ENCODE data around the gene STK32C.
A peak's percentile ranks its signal among the peaks of the same experiment; 100 is the strongest.

STK32C gene

DNA sequence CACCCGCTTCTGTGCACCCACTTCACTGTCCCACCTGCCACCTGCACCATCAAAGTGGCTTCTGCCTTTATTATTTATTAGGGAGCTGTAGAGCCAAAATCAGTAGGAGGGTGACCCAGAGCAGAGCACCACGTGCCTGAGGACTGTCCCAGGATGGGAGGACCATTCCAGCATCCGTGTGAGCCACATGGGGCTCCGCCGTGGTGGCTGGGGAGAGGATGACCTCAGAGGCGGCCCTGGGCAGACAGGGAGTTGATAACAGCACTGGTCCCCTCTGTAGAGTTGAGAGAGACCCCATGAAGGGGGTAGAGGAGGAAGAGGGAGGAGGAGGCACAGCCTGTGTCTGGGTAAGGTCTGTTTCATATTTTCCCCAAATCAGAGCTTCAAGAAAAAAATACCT, 129.7 kb downstream of the STK32C start:
- no peak for DNase-seq

GRCh38 chr10:132176623-132177500, 130.9 kb downstream of the STK32C start:
- no peak for DNase-seq

DNA sequence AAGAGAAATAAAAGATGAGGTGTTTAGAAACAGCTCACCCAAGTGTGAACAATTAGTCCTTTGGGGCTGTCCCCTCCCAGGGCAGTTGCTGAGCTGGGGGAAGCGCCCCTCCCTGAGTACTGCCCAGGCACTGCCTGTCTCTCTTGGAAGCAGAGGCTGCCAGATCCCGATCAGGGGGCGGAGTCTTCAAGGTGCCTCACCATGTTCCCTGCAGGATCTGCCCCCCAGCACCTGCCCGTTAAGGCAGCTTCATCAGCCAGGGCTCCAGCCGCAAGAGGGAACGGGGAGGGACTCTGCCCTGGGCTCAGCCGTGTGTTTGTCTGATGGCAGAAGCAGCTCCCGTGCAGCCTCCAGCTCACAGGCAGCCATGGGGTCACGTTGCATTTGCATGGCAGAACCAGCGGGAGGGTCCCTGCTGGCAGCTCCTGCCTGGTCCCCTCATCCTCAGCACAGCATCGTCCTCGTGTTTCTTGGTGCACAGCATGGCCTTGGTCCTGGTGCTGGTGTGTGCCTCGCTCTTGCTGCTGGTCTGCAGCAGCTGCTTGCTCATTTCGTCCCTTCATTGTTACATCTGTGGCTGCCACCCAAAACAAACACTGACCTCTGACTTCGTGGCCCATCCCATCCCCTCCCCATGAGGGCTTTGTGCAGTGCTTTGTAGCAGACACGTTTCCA, 131.7 kb downstream of the STK32C start:
- no peak for DNase-seq

- no peak for DNase-seq
These were observed 132.3 kb downstream of the STK32C start for GRCh38 chr10:132175408-132175807.

GRCh38 chr10:132174237-132174636, 133.5 kb downstream of the STK32C start:
- DNase-seq: no peak

- no peak for DNase-seq
These were observed 134.6 kb downstream of the STK32C start for GRCh38 chr10:132173185-132173584.

DNA sequence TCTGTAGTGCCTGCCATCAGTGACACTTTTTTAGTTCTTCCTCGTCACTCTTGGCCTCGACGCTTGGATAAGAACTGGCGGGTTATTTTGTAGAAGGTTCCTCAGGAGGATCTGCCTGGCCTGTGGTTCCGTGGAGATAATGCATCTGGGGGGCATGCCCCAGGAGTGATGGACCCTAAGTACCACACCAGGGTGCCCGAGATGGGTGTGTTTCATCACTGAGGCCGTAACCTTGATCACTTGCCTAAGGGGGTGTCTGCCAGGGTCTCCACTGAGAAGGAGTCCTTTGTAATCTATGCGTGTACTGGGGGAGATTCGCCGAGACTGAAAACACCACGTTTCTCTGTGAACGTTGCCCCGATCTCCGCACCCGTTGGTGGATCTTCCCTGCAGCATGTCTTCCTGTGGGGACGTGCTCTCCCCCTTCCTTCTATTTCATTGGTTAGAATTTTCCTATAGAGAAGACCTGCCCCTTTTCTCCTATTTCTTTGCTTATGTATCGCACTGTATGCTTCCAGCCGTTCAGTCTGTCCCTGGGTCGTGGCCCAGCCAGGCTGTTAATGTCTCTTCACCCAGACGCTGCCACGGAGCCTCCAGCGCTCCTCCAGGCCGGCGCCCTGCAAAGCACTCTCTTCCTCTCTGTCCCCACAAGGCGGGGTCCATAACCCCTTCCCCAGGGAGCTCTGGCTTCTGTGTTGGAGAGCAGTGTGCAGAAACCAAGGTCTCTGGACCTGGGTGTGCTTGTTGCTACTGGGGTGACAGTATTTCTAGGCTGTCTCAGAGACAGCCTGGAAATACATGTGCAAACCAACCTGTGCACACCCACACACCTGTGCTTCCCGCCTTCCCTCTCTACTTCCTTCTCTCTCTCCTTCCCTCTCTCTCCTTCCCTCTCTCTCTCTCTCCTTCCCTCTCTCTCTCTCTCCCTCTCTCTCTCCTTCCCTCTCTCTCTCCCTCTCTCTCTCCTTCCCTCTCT, 135.4 kb downstream of the STK32C start:
- DNase-seq: no peak

GRCh38 chr10:132170561-132171361, 137.0 kb downstream of the STK32C start:
- DNase-seq: no peak

DNA sequence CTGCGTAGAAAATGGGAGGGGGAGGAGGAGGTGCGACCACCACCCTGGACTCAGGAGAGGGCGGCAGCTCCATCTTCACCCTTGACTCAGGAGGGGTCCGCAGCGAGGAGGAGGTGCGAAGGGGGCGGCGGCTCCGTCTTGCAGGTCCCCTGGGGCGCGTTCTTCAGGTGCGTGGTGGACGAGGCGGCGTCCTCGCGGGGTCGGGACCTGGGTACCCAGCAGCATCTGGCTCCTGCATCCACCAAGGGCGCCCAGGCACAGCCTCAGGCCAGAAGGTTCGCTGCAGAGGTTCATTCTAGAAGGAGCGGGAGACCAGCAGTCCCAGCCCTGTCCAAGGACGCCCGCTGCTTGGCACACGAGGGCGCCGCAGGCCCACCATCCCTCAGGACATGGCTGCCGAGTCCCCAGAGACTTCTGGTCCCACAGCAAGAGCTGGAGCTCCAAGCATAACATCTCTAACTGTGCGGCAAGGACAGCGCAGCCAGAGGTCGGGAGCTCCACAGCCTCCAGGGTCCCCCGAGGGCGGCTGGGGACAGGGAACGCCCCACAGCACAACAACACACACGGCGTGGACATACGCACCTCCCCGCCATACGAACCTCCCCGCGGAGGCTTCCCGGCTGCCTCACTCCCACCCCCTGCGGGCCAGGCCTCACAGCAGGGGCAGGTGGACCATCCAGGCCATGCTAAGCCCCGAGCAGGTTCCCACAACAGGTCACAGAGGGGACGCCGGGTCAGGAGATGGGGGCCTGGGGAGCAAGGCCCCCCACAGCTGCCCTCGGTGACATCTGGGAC, 137.8 kb downstream of the STK32C start:
- DNase-seq: no peak

DNA sequence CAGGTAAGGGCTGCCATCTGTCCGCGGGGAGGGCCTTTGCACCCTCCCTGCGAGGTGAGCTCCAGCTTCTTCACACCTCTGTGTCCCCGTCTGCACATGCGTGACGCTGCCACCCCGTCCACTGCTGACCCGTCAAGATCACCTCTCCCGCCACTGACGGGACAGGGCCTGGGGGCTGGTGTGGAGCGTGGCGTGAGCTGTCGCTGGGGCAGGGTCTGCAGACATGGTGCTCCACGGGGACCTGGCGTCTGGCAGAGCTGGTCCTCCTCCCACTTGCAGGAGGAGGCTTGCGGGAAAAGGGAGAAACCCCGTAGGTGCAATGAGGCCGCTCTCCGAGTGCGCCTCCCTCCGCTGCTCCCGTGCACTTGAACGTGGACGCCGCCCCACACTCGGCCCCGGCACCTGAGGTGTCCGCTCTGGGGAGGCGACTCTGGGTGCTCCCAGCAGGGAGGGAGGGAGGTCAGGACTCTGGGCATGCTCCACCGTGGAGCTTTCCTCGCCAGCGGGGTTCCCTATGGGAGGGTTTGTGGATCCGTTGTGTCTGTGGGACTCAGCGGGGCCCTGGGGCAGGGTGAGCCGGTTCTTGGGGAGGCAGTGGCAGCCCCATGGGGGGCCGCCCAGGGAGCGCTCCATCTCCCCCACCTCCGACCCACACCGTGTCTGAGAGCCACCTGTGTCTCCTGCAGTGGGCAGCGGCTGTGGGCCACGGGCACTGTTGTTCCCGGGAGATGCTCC, 138.6 kb downstream of the STK32C start:
- no peak for DNase-seq

DNA sequence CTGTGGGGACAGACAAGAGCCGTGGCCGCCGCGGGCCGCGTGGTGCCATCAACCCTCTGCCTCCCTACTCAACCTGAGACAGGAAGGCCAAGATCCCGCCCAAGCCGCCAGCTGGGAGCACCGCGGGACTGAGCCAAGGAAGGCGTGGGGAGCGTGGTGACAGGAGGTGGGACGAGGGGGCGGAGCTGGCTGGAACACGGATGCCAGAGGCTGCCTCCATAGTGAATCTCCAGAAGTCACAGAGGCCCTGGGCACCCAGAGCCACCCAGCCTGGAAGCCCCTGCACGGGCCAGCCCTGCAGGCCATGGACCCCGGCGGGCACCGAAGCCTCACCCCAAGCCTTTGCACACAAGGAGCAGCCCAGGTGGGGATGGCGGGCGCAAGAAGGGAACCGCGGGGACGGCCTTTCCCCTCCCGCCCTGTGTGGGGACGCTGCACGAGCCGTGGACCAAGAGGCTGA, 139.1 kb downstream of the STK32C start:
- DNase-seq: no peak

GRCh38 chr10:132167976-132168375, 139.8 kb downstream of the STK32C start:
- DNase-seq: no peak

- DNase-seq: no peak
These were observed 140.6 kb downstream of the STK32C start for GRCh38 chr10:132167041-132167674.

GRCh38 chr10:132166216-132166950, 141.4 kb downstream of the STK32C start:
- no peak for DNase-seq

DNA sequence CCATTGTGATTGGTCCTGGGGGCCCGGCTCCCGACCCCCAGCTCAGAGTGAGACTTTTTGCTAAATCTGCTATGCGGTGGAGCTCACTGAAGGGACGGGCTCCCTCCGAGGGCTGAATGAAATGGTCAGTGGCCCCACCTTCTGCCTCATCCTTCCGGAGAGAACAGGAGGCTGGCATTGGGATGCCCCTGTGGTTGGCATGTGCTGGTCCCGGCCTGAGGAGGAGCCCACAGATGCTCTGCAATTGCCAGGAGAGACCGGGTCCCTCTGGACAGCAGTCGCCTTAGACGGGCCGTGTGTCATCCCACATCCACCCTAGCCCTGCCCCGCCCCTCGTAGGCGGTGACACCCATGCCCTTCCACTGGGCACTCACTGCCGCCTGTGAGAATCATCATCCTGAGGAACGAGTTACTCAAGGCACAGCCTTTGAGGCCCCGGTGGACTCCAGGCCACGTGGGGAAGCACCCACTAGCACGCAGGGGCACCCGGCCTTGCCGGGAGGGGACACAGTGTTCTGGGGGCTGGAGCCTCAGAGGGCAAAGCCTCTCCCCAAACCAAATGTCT, 142.3 kb downstream of the STK32C start:
- no peak for DNase-seq

- no peak for DNase-seq
These were observed 142.9 kb downstream of the STK32C start for GRCh38 chr10:132164761-132165278.

DNA sequence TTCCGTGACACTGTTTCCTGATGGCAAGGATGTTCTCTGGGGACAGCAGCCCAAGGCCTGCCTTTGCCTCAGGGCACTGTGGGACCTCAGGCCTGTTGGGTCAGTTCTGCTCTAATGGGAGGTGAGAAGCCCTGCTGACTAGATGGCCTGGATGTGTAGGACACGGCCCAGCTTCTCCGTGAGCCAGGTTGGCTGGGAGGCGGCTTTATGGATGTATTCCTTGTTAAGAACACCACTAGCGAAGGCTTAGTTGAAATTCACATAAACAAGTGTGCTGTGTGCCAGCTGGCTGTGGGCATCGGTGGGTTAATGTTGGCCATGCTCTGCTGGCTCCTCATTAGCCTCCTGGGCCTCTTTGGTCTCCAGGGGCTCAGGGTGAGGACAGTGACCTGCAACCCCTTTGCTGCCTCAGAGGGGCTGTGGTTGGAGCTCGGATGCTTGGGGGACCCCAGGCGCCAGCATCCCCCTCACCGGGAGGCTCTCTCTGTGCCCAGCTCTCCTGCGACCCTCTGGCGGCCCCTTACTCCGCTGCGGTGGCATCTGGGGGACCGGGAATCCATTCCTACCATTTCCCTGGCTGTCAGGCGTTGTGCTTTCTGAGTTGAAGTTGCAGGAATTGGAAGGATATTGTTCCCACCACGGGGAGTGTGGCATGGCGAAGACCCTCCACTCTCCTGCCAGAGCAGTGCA, 143.8 kb downstream of the STK32C start:
- DNase-seq: no peak

GRCh38 chr10:132163278-132163765, 144.4 kb downstream of the STK32C start:
- peak; percentile 35 for DNase-seq

Measured in activated CD4-positive, alpha-beta T cell treated with anti-CD3 and anti-CD28 coated beads, Interleukin-2, amount 50 U/mL, for 1 hour (primary cell).